Measurements from ENCODE around the gene SMCO2. TPM values are rescaled to one million over a fixed set of nuclear protein-coding genes. Genes with fewer than 3 reads are reported as not detected.

SMCO2 gene
- total and polyA plus RNA-seq, 9 of the 15 experiments (the other 6 are each of a cell fraction or from before 2014, with no cell fraction given): not detected

GRCh38 chr12:27511031-27511722 is 64.6 kb downstream of the SMCO2 start:
- in situ Hi-C loops (cut with MboI) (no loop called here), intact Hi-C loops (cut with micrococcal nuclease) (no loop called here)
- Histone ChIP-seq H3K4me1 (replicated peaks in 1 of 2; ENCODE audit: control insufficient read depth in 2 of 2, insufficient read depth in 2 of 2, low read length in 2 of 2) (no peaks in the 10 kb centered on the region), H3K36me3 (ENCODE audit: control insufficient read depth, insufficient read depth, low read length) (no peaks in the 10 kb centered on the region), H3K4me2 (ENCODE audit: insufficient read depth, low read length) (no peak overlapping the region), H3K79me2 (ENCODE audit: control insufficient read depth, insufficient read depth, low read length) (no peaks in the 10 kb centered on the region), H3K9me1 (ENCODE audit: control insufficient read depth, insufficient read depth, low read length) (no peaks in the 10 kb centered on the region), H3K9me3 (replicated peaks; ENCODE audit: control insufficient read depth, insufficient read depth, low read depth, low read length) (no peaks in the 10 kb centered on the region), H3K9ac (ENCODE audit: insufficient read depth in 1 of 2, low read depth in 2 of 2, low read length in 2 of 2) (no peak overlapping the region), H2AFZ (ENCODE audit: low read depth, low read length) (no peak overlapping the region), H4K20me1 (replicated peaks; ENCODE audit: control insufficient read depth, insufficient read depth, low read length) (no peaks in the 10 kb centered on the region), H3K27me3 (ENCODE audit: control insufficient read depth in 2 of 2, insufficient read depth in 2 of 2, low read length in 2 of 2) (peaks cover 5 to 11% of the 10 kb centered on the region in 2 experiments; a peak in 3 of 5 replicates), H3K27ac (ENCODE audit: extremely low read depth, low read depth, low read length) (no peak overlapping the region), H3K4me3 (no peak overlapping the region)
- 0% methylated on average over 6 of the region's 6 CpGs for WGBS (ENCODE audit: insufficient coverage, low coverage, missing lambda C conversion rate)
- ChIA-PET POLR2A (no interaction called here), CTCF (ENCODE audit: low intra/inter-chr PET ratio) (no interaction called here)
- no peak for ATAC-seq
- no TSS peak for BruUV-seq (replicated peaks)
- TF ChIP-seq ZNF12 (CRISPR knock-in tag; IDR thresholded peaks at IDR 0.05) (no peak), PHF20 (IDR thresholded peaks at IDR 0.05; ENCODE audit: partially characterized antibody) (no peak), ZNF3 (CRISPR knock-in tag; IDR thresholded peaks at IDR 0.05) (no peak), HMG20B (CRISPR knock-in tag; IDR thresholded peaks at IDR 0.05) (no peak), SP2 (IDR thresholded peaks at IDR 0.05; ENCODE audit: extremely low read depth, low read depth, low read length, poor library complexity, severe bottlenecking) (no peak), ZSCAN32 (CRISPR knock-in tag; IDR thresholded peaks at IDR 0.05) (no peak), DACH1 (IDR thresholded peaks at IDR 0.05; ENCODE audit: partially characterized antibody) (no peak), KAT7 (CRISPR knock-in tag; IDR thresholded peaks at IDR 0.05; ENCODE audit: borderline replicate concordance) (no peak), SMC3 (conservative IDR thresholded peaks at IDR 0.05; ENCODE audit: insufficient read depth, low read depth, low read length) (no peak), ZNF436 (CRISPR knock-in tag; IDR thresholded peaks at IDR 0.05) (no peak), KLF13 (tag; IDR thresholded peaks at IDR 0.05; ENCODE audit: borderline replicate concordance, low read depth) (no peak), ZNF764 (CRISPR knock-in tag; IDR thresholded peaks at IDR 0.05; ENCODE audit: low read depth) (no peak), SREBF2 (CRISPR knock-in tag; IDR thresholded peaks at IDR 0.05) (no peak), L3MBTL2 (IDR thresholded peaks at IDR 0.05) (no peak), ZFX (CRISPR knock-in tag; IDR thresholded peaks at IDR 0.05) (no peak)
- no peak for DNase-seq (ENCODE audit: extremely low read depth in 1 of 4, low spot score in 3 of 4)
- no peak for FAIRE-seq

Measured in K562 (cell line).